Cardiac fibroblast (primary cell): Measurements from ENCODE around the gene TTLL11.

ENCODE experiments used
- DNase-seq, 2 donors: peaks; one replicate each; pipeline versions ENCODE4 v3.0.0 to v3.0.0-alpha.2; 2010; ENCODE audit warnings: low read depth in 2 of 2
- H3K4me3 ChIP-seq, 2 donors: replicated peaks in 1 of 2; 1 replicate in 1 of 2; 2 replicates in 1 of 2; pipeline ENCODE4 v1.5.1; 2011; ENCODE audit warnings: low read depth in 2 of 2, low read length in 2 of 2, mild to moderate bottlenecking in 2 of 2, moderate library complexity in 1 of 2
- TF ChIP-seq, protein P1 (sequence below): IDR thresholded peaks from one replicate; pipeline ENCODE4 v1.5.1; 2011; ENCODE audit warnings: low read depth, mild to moderate bottlenecking, low read length, inconsistent platforms

Gene TTLL11

DNA sequence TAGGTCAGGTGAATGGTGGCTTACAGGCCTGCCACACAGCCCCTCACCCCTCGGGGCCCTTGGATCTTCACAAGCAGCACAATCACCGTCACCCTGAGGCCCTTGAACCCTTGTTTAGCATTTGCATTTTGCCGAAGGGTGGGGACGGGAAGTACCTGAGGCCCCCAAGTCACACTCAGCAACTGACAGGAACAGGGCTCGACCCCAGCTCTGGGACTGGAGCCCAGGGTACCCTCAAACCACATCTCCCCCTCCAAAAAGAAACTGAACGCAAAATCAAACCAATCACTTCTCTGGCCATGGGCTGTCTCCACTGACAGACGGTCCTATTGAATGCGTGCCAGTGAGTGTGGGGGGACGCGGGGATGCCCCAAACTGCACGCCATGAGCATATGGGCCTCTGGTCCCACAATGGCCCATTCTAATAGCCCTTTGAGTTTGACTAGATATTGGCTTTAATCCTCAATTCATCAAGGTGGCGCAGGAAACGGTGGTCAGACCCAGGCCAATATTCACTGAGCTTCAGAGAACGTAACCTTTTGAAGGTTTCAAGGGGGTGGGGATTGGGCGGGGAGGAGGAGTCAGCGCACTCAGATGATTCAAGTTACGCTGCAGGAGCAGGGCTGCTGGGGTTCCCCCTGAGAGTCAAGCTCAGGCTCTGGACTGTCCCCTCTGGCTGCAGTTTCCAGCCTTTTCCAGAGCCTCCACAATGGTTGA is 265.7 kb downstream of the TTLL11 start:
- no peak for DNase-seq
- TF ChIP-seq, protein P1, sequence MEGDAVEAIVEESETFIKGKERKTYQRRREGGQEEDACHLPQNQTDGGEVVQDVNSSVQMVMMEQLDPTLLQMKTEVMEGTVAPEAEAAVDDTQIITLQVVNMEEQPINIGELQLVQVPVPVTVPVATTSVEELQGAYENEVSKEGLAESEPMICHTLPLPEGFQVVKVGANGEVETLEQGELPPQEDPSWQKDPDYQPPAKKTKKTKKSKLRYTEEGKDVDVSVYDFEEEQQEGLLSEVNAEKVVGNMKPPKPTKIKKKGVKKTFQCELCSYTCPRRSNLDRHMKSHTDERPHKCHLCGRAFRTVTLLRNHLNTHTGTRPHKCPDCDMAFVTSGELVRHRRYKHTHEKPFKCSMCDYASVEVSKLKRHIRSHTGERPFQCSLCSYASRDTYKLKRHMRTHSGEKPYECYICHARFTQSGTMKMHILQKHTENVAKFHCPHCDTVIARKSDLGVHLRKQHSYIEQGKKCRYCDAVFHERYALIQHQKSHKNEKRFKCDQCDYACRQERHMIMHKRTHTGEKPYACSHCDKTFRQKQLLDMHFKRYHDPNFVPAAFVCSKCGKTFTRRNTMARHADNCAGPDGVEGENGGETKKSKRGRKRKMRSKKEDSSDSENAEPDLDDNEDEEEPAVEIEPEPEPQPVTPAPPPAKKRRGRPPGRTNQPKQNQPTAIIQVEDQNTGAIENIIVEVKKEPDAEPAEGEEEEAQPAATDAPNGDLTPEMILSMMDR: no peak
- H3K4me3 ChIP-seq: no peak overlapping the region

GRCh38 chr9:121826711-121827110 is 266.4 kb downstream of the TTLL11 start:
- TF ChIP-seq, protein P1: no peak
- H3K4me3 ChIP-seq: no peak overlapping the region
- DNase-seq: no peak

DNA sequence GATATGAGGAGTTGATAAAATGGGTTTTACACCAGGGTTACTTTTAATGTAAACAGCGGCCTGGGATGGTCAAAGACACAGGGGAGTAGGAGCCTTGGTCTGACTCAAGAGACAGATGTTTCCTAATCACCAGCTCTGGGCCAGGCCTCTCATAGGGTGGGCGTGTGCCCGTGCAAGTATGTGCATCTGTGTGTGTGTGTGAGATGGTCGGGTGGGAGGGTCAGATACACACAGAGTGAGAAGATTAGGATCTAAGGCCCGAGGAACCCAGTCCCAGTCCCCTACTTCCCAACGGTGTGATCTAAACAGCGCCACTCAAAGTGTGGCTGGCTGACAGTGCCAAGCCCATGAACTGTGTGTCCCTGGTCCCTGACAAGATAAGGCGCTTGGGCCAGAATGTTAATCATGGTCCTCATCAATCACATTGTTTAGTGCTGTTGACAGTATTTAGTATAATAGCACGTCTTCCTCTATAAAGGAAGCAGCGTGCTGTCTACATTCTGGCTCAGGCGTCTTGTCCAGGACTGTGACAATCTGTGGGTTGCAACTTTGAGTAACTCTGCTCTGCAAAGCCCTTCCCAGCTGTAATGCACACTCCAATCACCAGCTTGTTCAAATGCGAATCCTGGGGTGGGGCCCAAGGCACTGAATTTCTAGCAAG is 267.9 kb downstream of the TTLL11 start:
- H3K4me3 ChIP-seq: no peak overlapping the region
- TF ChIP-seq, protein P1: no peak
- peak in 1 of 2 donors; percentile 7 for DNase-seq

DNA sequence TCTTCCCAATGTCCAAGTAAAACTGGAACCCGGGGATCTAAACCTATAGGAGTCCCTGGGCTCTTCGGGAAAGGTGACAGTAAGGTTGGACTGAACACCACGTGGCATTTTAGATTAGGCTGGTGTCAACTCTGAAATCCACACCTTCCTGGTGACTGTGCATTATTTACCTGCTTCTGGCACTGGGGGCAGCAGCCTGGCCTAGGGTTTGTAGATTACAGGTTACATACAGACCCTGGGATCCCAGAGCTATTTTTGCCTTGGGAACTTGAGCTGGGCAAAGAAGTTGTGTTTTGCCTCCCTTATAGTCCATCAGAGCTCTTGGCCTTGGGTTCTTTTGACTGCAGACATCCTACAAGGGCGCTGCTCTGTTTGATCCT is 268.5 kb downstream of the TTLL11 start:
- no peak for DNase-seq
- TF ChIP-seq, protein P1: no peak
- no peak overlapping the region for H3K4me3 ChIP-seq

DNA sequence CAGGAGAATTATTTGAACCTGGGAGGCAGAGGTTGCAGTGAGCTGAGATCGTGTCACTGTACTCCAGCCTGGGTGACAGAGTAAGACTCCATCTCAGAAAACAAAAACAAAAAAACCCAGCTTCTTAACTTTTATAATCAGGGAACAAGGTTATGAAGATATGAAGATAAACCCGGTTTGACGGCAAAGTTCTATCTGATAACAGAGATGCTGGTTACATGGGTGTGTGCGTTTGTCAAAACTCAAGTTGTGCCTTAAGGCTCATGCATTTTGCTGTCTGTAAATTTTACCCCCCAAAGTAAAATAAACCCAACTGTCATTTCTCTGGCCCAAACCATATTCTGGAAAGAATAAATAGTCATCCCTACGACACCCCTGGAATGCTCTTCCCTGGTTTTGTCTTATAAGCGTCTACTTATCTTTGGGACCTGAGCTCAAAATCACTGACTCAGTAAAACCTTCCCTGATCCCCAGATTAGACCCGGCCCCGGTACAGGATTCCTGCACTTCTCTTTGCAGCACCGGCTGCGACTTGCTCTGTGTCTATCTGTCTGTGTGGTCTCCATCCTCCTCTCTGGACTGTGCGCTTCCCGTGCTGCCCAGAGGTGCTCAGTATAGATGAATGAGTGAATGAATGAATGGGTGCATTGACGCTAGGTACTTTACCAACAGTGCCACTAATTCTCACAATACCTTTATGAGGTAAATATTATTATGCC is 269.5 kb downstream of the TTLL11 start:
- no peak for DNase-seq
- TF ChIP-seq, protein P1: no peak
- no peak overlapping the region for H3K4me3 ChIP-seq

DNA sequence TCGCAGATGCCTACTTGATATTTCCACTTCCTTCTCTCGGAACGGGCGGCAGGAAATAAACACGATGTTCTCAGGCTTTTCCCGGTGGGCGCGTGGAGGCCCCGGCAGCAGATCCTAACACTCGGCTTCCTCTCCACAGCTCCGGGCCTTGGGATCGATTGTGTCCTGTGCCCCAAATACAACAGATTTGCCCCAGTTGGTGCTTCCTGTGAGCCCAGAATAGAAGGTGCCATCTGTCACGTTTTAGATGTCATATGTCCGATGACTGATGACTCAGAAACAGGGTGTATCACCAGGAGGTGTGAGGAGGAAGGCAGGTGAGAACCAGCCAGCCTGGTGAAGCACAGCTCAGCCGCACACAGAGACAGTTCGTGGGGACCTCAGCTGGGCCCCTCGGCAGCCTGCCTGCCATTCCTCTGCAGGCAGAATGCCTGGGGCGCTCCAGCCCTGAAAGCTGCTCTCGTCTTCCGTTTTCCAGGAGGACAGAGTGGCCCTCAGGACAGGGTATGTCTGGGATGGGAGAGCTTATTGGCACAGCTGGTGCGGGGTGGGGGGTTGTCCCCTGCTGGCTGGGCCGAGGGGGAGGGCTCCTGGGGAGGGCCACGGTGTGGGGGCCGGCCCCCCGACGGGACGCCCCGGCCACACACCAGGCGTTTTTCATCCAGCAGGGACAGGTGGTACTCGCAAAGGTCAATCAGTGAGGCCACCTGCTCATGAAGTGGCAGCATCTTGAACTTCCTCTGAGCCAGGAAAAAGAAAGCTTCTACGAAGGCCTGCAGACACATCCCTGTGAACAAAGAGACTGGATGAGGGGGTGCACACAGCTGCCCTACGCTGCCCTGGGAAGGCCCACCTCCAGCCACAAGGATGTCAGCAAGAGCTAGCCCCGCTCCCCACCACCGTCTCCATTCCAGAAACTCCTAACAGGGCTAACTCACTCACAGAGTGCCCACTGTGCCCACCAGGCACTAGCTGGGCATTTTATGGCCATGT is 270.7 kb downstream of the TTLL11 start:
- H3K4me3 ChIP-seq: no peak overlapping the region
- DNase-seq: no peak
- TF ChIP-seq, protein P1: no peak
